AG09319 (cell line): Measurements from ENCODE around the gene DMAC2L.
"Not testable (repeated sequence)": the region's sequence is repeated elsewhere in the genome, so short reads cannot be mapped to it uniquely, and the experiment has no call there.

ENCODE experiments used
- DNase-seq: peaks from one replicate; pipeline ENCODE4 v3.0.0-alpha.2; 2010; ENCODE audit warnings: low read depth; ENCODE audit errors: extremely low read depth
- TF ChIP-seq, protein P1 (sequence below): IDR thresholded peaks from 2 replicates; pipeline ENCODE4 v1.5.1; 2011; ENCODE audit warnings: low read depth, mild to moderate bottlenecking, inconsistent platforms, low read length, moderate library complexity

The DMAC2L gene

DNA sequence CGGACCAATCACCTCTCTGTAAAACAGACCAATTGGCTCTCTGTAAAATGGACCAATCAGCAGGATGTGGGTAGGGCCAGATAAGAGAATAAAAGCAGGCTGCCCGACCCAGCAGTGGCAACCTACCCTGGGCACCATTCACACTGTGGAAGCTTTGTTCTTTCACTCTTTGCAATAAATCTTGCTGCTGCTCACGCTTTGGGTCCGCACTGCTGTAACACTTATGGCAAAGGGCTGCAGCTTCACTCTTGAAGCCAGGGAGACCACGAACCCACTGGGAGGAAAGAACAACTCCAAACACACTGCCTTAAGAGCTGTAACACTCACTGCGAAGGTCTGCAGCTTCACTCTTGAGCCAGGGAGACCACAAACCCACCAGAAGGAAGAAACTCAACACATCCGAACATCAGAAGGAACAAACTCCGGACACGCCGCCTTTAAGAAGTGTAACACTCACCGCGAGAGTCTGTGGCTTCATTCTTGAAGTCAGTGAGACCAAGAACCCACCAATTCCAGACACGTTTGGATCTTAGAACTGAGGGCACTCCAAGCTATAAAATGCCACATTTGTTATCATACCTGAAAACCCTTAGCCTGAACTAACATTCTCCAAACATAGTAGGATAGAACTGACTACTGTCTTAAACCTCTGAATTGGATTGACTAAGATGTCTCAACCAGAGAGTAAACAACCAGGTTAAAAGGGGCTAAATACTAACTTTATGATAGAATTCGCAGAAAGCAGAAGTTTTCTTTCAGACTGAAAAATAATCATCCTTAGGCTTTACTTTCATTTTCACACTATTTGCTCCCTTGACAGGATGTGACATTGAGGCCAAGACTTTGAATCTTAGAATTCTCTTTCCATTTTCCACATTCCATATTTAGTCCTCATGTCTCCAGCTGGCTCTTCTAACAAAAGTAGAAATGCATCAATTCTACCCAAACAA is 50.9 kb downstream of the DMAC2L start:
- DNase-seq = no peak
- TF ChIP-seq, protein P1, sequence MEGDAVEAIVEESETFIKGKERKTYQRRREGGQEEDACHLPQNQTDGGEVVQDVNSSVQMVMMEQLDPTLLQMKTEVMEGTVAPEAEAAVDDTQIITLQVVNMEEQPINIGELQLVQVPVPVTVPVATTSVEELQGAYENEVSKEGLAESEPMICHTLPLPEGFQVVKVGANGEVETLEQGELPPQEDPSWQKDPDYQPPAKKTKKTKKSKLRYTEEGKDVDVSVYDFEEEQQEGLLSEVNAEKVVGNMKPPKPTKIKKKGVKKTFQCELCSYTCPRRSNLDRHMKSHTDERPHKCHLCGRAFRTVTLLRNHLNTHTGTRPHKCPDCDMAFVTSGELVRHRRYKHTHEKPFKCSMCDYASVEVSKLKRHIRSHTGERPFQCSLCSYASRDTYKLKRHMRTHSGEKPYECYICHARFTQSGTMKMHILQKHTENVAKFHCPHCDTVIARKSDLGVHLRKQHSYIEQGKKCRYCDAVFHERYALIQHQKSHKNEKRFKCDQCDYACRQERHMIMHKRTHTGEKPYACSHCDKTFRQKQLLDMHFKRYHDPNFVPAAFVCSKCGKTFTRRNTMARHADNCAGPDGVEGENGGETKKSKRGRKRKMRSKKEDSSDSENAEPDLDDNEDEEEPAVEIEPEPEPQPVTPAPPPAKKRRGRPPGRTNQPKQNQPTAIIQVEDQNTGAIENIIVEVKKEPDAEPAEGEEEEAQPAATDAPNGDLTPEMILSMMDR = no peak

DNA sequence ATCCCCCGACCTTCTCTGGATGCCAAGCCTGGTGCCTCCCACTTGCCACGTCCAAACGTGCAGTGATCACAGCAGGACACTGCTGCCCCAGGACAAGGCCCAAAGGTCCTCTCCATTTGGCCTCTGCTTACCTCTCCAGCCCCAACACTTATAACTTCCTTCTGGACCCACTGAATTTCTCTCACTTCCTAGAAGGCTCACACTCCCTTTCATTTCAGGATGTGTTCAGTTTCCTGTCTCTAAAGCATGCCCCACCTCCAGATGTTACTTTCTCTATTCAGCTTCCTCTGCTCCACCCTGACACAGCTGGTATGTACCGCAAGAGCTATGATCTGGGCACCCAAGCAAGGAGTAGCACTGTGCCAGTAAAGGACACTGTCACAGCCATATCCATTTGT is 51.6 kb downstream of the DMAC2L start:
- no peak for DNase-seq
- TF ChIP-seq, protein P1 = no peak

DNA sequence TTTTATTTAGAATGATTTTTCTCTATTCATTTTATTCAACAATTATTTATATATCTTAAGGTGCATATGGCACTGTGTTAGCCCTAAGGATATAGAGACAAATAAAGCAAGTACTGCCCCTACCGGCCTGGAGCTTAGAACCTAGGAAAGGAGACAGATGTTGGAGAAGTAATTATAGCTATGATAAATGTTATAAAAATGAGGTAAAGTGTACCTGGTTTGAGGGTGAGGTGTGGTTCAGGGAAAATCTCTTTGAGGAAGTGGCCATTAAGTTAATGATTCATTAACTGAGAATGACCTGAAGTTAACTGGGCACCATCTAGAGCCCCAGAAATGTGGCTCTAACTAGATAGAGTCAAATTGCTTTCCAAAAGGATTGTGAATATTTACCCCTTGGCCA is 52.7 kb downstream of the DMAC2L start:
- TF ChIP-seq, protein P1 = no peak
- DNase-seq = no peak

DNA sequence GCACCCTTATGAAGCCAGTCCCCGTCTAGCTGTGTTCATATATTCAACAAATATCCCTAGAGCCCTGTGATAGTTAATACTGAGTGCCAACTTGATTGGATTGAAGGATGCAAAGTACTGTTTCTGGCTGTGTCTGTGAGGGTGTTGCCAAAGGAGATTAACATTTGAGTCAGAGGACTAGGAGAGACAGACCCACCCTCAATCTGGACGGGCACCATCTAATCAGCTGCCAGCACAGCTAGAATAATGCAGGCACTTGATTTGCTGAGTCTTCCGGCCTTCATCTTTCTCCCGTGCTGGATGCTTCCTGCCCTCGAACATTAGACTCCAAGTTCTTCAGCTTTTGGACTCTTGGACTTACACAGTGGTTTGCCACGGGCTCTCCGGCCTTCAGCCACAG is 53.4 kb downstream of the DMAC2L start:
- DNase-seq = not testable (repeated sequence)

DNA sequence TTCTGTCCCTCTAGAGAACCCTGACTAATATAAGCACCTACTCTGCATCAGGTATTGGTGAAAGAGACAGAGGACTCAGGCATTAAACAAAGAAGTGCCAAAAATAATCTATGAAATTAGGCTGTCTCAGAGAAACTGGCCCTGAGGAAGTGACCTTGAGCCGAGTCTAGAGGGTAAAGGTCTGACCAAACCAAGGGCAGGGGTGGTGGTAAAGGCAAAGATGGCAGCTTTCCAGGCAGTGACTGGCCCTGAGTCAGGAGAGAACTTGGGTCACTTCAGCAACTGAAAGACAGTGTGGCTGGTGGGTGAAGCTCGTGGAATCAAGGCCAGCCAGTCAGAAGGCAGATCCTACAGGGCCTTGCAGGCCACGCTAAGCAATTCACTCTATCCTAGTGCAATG is 54.0 kb downstream of the DMAC2L start:
- no peak for DNase-seq
- TF ChIP-seq, protein P1 = no peak

DNA sequence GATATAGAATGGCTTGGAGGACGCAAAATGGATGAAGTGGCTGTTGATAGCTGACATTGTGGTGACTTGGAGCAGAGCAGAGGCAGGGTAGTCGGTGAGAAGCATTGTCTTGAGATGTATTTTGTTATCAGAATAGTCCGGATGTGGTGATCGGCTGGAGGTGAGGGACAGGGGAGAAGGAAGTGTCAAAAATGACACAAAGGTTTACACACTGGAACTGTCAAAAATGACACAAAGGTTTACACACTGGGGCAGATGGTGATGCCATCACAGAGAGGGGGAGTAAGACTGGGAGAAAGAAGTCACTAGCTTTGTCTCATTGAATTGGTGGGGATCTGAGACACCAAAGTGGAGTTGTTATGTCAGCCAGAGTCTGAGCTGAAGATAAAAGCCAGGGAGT is 54.5 kb downstream of the DMAC2L start:
- no peak for DNase-seq
- TF ChIP-seq, protein P1 = no peak

DNA sequence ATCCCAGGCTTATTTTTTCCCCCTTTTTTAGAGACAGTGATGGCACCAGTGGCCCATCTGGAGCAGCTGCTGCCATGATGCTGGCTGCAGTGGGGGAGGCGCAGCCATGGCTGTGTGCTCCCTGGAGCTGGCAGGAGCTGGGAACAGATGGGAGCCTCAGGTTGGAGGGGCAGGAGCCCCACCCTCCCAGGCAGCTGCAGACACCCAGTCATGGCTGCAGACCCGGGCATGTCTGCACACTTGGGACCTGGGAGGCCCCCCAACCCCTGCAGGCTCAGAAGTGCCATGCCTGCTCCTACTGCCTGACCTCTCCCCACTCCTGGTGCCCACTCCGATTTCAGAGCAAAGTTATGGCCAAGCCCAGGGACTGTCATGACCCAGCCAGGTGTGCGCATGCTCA is 59.4 kb downstream of the DMAC2L start:
- no peak for DNase-seq
- TF ChIP-seq, protein P1 = no peak

DNA sequence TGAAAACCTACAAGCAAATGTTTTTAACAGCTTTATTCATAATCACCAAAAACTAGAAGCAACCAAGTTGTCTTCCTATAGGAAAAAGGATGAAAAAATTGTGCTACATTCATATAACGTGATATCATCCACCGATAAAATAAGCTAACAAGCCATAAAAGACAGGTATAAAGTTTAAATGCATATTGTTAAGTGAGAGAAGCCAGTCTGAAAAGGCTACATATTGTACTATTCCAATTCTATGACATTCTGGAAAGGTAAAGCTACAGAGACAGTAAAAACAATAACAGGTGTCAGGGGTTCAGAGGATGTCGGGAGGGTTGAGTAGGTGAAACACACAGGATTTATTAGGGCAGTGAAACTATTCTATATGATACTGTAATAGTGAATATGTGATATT is 61.8 kb downstream of the DMAC2L start:
- no peak for DNase-seq
- TF ChIP-seq, protein P1 = no peak
